GM19043 (cell line): ENCODE data around the gene PDHX.
"Not testable (repeated sequence)": the region's sequence is repeated elsewhere in the genome, so short reads cannot be mapped to it uniquely, and the experiment has no call there.

Experiments used
- ATAC-seq: cut with Tn5 transposase; IDR thresholded peaks from one replicate; pipeline ENCODE4 v1.9.1; 2021; ENCODE audit warnings: low read depth; ENCODE audit not compliant: unreplicated experiment

Gene PDHX

DNA sequence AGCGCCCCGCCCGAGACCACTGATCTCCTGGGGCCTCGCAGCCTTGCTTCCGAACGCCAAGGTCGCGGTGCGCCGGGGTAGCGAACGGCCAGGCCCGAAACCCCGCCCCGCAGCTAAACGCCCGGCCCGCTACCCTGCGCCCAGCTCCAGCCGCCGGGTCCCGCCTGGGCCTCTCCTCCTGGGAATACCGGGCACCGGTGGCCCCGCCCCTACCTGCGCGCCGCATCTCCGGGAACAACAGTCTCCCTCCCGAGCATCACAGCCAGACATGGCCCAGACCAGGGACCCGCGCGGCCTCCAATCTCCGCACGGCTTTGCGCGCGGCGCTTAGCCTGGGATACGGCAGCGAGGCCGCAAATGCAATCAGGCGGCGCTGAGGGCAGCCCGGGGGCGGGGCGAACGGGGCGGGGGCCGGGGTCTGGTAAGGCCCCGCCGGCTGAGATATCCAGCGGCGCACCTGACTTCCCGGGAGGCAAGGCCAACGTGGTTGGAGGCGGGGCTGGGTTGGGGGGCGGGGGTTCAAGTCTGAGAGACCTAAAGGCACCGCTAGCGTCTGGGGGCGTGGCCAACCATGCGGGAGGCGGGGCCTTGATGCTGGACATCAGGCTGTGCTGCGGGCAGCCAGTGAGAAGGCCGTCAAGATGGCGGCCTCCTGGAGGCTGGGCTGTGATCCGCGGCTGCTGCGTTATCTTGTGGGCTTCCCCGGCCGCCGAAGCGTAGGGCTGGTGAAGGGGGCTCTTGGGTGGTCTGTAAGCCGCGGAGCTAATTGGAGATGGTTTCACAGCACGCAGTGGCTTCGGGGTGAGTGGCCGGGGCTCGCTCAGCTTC, at the start of gene PDHX, which contains the start of gene APIP:
TSS of gene PDHX (plus strand) at position 604 of the 828 bp plus-strand sequence. CDS start at position 642, 38 bp downstream.
TSS of gene APIP (minus strand) at position 365 of the 828 bp plus-strand sequence. CDS start at position 270, 95 bp downstream.
- peak; percentile 93 for ATAC-seq

DNA sequence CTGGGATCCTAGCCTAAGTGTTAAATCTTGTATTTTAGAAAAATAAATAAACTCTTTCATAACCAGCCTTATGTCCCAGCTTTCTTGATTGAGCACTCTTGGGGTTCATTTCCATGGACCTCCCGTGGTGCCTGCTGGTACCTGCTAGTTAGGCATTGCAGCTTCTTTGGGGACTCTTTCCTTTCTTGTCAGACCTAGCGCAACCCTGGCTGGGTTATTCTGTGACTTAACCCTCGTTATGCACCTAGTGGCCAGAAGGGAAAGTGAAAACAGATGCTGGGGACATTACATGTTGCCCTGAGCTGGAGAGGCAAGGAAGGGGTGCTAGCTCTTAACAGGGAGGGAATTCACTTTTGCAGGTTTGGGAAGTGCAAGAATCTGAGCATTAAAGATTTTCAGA, 47.0 kb upstream of the PDHX start:
- no peak for ATAC-seq

DNA sequence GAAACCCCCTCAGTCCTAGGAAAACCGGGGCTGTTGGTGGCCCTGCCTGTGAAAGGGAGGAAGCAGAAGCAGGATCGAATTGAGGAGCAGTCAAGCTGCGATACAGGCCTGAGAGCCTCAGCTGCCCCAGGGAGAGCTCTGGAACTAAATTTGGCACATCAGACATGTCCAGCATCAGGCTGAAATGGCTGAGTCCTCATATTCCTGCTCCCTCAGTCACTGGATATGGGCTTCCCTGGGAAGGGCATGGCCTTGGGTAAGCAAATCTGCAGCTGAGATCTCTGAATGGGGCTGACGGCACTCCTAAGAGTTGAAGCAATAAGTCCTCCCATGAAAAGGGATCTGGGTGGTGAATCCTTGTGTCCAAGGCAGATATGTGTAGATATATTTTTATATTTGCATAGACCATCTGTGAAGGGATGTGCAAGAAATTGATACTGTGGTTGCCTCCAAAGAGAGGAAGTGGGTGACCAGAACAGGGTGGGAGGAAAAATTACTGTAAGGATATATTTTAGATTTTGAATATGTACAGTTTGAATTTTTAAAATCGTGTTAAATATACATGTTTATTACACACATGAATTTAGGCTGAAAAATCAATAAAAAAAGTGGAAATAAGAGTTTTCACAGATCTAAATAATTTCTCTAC, 45.7 kb upstream of the PDHX start:
- no peak for ATAC-seq

DNA sequence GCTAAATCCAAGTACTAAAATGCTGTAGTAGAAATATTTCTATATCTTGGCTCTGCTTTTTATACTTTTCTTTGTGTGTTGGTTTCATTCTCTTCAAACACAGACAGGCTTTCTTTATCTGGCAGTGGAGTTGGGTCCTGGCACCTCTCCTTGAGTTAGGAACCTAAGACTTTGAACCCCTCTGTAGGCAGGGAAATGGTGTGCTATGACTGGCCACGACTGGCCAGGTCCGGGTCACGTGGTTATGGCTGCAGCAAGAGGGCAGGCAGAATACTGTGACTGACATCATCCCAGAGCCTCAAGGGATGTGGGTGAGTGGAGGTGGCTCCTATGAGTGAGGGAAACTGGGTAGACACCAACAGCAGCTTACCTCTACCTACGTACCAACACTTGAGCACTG, 42.2 kb upstream of the PDHX start:
- no peak for ATAC-seq

DNA sequence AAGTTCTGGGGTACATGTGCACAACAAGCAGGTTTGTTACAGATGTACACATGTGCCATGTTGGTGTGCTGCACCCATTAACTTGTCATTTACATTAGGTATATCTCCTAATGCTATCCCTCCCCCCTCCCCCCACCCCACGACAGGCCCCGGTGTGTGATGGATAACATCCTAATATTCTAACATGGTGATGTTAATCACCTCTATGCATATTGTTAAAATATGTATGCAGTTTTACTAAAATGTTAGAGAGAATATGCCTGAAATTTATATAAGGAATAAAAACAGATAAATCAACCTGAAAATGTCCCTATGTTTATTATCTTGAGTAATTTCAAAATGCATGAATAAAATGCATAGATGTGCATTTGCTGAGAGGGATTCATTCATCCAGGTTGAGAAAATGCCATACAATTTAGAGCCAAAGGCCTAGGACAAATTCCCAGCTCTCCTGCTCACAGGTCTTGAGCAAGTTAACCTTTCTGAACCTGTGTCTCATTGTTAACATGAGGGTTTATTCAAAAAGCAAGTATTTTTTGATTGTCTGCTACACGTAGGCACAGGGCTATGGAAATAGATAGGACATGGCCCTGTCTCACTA, 38.9 kb upstream of the PDHX start:
- ATAC-seq = no peak

DNA sequence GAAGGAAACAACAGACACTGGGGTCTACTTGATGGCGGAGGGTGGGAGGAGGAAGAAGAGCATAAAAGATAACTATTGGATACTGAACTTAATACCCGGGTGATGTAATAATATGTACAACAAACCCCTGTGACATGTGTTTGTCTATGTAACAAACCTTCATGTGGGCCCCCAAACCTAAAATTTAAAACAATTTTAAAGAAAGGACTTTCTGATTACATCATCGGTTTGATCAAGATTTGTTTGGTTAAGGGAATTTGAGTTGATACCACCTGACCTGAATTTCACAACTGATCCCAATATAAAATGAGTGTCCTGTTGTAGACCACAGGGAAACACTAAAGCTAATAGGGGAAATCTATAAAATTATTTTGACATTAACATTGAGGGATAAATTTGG, 34.5 kb upstream of the PDHX start:
- no peak for ATAC-seq

DNA sequence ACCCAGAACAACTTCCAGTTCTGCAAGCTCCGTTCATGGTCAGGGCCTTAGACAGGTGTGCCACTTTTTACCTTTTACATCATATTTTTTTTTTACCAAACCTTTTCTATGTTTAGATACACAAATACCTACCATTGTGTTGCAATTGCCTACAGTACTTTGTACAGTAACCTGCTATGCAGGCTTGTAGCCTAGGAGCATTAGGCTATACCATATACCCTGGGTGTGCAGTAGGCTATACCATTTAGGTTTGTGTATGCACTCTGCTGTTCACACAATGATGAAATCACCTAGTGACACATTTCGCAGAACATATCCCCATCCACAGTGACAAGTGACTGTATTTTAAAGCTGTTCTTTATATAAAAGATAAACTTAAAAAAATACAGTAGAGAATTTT, 29.8 kb upstream of the PDHX start:
- no peak for ATAC-seq

DNA sequence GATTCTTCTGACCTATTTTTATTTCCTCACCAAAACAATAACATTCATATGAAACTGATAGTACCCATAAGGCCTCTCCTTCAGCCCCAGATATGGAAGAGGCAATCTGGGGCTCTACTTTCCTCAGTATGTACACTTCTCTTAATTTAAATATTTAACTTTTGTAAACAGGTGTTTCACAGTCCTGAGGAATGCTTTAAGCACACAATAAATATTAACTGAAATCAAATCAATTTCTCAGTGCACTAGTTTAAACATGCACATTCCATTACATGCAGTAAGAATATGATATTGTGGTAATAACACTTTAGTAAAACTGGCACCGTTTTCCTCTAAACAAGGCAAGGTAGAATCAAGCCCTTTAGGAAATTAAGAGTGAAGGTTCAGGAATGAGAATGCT, 29.2 kb upstream of the PDHX start:
- ATAC-seq = no peak

DNA sequence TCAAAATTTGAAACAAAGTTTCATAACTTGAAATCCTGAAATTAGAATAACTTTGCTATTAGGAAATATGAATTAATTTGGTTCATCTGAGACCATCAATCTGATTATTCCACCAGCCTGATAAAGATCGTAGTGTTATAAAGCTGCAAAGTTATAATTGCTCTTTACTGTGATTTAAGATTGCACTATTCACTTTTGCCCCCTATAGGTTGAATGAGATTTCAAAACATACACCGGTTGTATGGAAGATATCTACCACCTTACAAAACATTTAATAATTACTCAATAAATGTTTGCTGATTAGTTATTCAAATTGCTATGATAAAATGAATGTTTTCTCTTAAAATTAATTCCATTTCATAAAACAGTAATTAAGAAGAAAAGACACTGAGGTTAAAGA, 26.3 kb upstream of the PDHX start:
- no peak for ATAC-seq

DNA sequence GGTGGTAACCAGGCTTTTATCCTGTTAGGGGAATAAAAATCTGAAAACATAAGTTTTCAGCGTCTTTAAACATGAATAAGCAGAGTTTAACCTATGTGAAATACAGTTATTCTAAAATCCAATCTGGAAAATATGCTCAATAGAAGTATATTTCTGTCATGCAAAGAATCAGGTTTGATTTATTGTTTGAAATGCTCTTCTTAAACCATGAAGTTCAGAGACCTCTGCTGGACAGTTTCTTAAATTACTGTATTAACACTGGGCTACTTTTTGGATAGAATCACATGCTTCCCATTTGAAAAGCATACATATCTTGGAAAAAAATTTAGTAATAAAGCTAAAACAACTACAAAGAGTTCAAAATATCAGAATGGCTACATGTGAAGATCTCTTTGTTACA, 25.6 kb upstream of the PDHX start:
- ATAC-seq = no peak

DNA sequence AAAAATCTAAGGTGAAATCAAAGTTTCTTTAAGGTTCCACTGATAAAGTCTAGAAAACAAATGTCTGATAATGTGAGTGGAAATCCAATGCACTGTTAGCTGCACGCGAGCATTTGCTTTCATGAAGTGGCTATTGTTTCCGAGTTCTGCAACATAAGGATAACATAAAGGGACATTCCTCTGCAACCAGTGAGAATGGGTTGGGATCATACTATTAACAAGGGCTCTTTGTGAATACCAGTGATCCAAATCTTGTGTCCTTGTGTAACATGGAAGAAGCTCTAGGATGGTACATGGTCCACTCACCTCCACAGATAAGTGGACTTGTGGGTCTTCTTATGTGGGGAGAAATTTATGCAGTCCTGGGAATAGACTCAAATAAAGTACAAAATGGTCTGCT, 24.8 kb upstream of the PDHX start:
- ATAC-seq = no peak

DNA sequence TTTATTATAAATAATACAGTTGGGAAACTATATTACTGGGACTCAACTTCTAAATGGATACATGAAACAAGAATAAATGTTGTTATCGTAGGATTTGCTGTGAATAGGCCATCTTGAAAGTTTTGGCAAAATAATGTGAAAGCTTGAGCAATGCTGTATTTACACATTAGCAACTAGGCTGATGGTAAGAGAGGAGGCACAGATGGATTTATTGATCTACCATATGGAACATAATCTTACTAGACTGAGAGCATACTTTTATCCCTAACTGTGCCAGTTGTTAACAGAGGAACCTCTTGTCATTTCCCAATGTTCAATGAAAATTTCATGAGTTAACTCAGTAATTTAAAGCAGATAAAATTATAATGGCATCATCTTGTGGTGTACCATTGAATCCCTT, 23.0 kb upstream of the PDHX start:
- no peak for ATAC-seq

DNA sequence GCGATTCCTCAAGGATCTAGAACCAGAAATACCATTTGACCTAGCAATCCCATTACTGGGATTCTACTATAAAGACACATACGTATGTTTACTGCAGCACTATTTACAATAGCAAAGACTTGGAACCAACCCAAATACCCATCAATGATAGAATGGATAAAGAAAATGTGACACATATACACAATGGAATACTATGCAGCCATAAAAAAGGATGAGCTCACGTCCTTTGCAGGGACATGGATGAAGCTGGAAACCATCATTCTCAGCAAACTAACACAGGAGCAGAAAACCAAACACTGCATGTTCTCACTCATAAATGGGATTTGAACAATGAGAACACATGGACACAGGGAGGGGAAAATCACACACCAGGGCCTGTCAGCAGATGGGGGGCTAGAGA, 20.2 kb upstream of the PDHX start:
- not testable (repeated sequence) for ATAC-seq

DNA sequence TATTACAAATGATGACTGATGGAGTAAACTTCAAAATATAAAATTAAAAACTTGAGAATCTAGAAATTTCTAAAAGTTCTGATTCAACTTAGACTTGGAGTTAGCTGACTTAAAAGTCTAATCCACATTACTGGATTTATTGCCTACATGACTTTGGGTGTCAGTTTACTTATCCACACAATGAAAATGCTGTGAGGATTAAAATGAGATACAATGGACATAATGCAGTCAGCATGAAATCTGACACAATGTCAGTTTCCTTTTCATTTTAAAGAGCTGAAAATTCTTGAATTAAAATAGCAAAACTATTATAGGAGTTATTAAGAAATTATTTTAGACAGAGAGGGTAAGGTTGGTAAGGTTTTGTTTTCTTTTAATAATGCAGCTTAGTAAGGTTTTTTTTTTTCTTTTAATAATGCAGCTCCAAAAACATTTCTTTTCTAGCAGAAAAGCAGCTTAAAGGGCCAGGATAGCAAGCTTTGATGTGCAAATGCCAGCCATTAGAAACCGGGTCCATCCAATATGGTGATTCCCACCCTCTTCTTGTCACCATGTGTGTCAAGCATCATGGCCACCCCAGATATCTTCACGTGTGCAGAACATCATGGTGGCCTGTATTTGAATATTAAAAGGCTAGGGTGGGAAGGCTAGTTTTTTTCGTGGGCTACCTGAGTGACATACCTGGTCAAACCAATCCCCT, 19.1 kb upstream of the PDHX start:
- no peak for ATAC-seq

DNA sequence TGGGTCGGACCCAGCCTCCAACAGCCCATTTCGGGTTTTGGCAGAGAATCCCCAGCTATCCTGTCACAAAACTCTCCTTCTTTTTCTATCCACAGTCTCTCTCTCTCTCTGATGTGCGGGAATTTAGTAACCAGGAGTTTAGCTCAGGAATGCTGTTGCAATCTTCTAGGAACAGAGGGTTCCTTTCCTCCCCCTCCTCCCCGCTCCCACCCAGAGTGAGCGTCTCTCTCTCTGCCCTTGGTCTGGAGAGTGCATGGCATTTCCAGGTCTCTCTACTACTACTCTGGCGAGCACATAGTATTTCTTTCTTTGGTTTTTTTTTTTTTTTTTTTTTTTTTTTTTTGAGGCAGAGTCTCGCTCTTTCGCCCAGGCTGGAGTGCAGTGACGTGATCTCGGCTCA, 17.9 kb upstream of the PDHX start:
- no peak for ATAC-seq

DNA sequence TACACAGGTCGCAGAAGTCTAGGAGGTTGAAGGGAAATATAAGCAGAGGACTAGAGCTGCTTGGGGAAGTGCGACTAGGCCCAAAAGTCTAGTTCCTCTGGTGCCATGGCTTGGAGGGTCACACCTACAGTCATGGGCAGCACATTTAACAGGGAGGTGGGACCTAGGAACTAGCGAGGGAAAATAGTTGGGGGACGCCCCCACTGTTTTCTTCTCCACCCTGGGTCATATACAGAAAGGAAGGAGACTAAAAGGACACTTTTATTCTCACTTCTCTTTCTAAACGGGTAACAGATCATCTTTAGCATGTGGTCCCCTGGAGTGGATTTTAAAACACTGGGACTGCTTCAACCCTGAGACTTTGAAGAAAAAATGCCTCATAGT, 16.8 kb upstream of the PDHX start:
- ATAC-seq = no peak

DNA sequence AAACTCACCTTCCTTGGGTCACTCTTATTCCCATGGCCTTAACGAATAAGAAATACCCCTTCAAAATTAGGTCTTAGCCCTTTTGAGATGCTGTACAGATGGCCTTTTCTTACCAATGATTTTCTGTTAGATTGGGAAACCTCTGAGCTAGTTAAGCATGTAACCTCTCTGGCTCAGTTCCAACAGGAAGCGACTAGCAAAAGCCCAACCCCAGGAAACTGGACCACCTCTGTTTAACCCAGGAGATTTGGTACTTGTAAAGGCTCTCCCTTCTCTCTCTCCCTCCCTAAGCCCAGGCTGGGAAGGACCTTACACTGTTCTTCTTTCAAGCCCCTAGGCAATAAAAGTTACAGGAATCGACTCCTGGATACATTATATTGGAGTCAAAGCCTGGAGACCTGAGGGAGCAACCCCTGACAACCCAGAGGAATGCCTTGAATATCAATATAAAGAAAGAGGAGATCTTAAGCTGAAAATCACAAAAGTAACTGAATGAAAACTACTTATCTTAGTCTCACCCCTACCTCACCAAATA, 11.9 kb upstream of the PDHX start:
- ATAC-seq = no peak

DNA sequence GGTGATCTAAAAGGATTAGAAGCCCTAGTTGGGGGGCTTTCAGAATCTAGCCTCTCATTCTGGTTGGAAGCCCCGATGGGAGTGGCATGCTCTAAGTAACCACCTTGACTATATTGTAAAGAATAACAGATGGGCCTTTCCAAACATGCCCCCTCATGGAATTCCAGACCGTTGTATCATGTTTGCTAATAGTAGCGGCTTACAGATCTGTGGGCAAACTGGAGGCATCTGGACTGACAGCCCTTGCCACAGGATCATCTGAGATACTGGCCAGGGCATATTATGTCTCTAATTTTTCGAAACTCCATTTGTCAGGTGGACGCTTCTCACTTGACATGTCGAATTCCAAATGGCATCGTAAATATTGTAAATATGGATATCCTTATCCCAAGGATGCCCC, 10.8 kb upstream of the PDHX start:
- no peak for ATAC-seq

DNA sequence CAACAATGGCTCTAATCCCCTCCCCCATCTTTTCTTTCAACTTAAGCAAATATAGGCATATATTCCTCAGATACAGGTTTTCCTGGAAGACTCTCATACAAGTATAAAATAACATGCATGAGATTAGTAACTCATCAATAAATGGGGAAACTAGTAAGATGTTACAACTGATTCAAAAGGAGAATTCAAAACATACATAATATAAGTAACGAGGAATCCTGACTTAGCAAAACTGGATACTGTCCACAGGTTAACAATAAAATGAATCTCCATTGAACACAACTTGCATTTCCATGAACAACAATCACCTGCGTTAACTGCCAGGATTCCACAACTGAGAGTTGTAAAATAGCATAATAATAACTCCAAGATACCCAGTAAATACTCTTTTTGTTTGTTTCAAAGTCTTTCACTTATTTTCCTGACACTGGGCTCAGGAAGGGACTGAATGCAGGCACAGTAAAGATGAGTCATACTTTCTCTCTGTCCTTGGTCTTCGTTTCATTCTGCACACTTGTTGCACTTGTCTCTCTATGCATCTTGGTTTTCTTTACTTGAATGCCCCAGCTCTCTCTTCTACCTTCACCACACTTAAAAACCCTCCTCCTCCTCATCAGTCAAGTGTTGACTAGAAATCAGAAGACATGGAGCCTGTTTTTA, 8.4 kb upstream of the PDHX start:
- no peak for ATAC-seq

DNA sequence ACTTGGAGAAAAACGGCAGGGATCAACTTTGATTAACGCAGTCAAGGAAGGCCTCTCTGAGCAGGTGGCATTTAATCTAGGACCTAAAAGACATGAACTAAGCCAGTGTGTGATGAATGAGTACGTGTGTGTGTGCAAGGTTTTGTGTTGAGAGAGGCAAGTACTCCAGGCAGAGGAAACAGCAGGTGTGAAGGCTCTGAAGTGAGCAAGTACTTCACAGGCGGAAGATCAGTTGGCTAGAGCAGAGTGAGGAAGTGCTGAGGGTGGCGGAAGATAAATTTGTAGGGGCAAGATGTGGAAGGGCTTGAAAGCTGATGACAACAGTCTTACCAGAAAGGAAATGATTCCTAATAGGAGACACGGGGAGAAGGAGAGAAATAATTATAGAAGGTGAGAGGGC, 7.0 kb upstream of the PDHX start:
- no peak for ATAC-seq
